K562 (cell line): ENCODE measurements around the gene IFI6. TPM values are rescaled to one million over a fixed set of nuclear protein-coding genes. Genes with fewer than 3 reads are reported as not detected.

Experiments
- EP400 ChIP-seq: fragments of 450-650 bp; IDR thresholded peaks from 2 replicates; pipeline ENCODE4 v1.6.1; 2017; ENCODE audit warnings: antibody characterized with exemption, mild to moderate bottlenecking, moderate library complexity
- FOXA1 ChIP-seq: fragments of 450-650 bp; IDR thresholded peaks from 2 replicates; pipeline ENCODE4 v1.6.1; 2016; ENCODE audit warnings: mild to moderate bottlenecking, borderline replicate concordance
- GTF2A2 ChIP-seq: IDR thresholded peaks from 2 replicates; pipeline ENCODE4 v1.6.1; 2016; ENCODE audit warnings: mild to moderate bottlenecking, missing genetic modification characterization, missing compliant biosample characterization
- POU5F1 ChIP-seq: fragments of 150-350 bp; IDR thresholded peaks from 2 replicates; pipeline ENCODE4 v1.6.1; 2014; ENCODE audit warnings: borderline replicate concordance, low read length, low read depth, mild to moderate bottlenecking; ENCODE audit not compliant: partially characterized antibody
- RHOXF2B ChIP-seq: fragments of 250-450 bp; sonication (Bioruptor Pico); conservative IDR thresholded peaks from 2 replicates; pipeline ENCODE4 v1.5.1; 2021
- SMARCA4 ChIP-seq: fragments of 450-650 bp; IDR thresholded peaks from 2 replicates; pipeline ENCODE4 v1.6.1; 2016
- SRSF7 ChIP-seq: fragments of 200-400 bp; formaldehyde crosslinking; optimal IDR thresholded peaks from 2 replicates; pipeline ENCODE3; 2017; ENCODE audit warnings: mild to moderate bottlenecking, low read depth, low read length
- TCF3 ChIP-seq: sonication (generic); formaldehyde crosslinking; IDR thresholded peaks from 2 replicates; pipeline ENCODE4 v1.4.0; 2020; ENCODE audit warnings: mild to moderate bottlenecking, missing genetic modification reagents
- TGIF2 ChIP-seq: sonication (generic); formaldehyde crosslinking; IDR thresholded peaks from 2 replicates; pipeline ENCODE4 v1.8.1; 2022; ENCODE audit warnings: mild to moderate bottlenecking, missing genetic modification reagents, moderate library complexity
- TRIM28 ChIP-seq: fragments of 450-650 bp; IDR thresholded peaks from 2 replicates; pipeline ENCODE4 v1.6.1; 2017
- ZFP1 ChIP-seq: fragments of 450-650 bp; formaldehyde crosslinking; IDR thresholded peaks from 2 replicates; pipeline ENCODE4 v1.4.0; 2020; ENCODE audit warnings: mild to moderate bottlenecking, mixed read lengths
- polyA plus RNA-seq, 8 experiments: library from polyadenylated mRNA; depleted of rRNA in 4 of 8; stranded (reverse) in 5 of 8; unstranded in 3 of 8; fragments of >200 nt; fragmentation: Nextera tagmentation in 2 of 8; fragmentation: Illumina TruSeq in 1 of 8; extraction: Ambion mirVana in 2 of 8; extraction: Trizol in 1 of 8; gene quantifications; 2 replicates each; pipeline versions ENCODE4 v1.2.1 to v1.2.3, GENCODE V29; 2011 to 2014; ENCODE audit warnings: inconsistent platforms in 1 of 8, missing spikeins in 1 of 8
- total RNA-seq, 7 experiments: library from RNA; depleted of rRNA in 6 of 7; stranded (reverse); fragments of >200 nt in 6 of 7; fragmentation: Illumina TruSeq in 2 of 7; extraction: Trizol in 2 of 7; gene quantifications; 2 replicates each; pipeline versions ENCODE4 v1.2.1 to v1.2.3, GENCODE V29; 2011 to 2021; ENCODE audit warnings: low replicate concordance in 1 of 7
- TF ChIP-seq, protein P1 (sequence below): sonication (generic); formaldehyde crosslinking; IDR thresholded peaks from 2 replicates; pipeline ENCODE4 v1.8.1; 2023; ENCODE audit warnings: missing genetic modification reagents, mild to moderate bottlenecking, borderline replicate concordance
- TF ChIP-seq, protein P2 (sequence below): fragments of 250-450 bp; sonication (Bioruptor Pico); IDR thresholded peaks from 2 replicates; pipeline ENCODE4 v1.4.0; 2020; ENCODE audit warnings: mild to moderate bottlenecking, moderate library complexity
- TF ChIP-seq, protein P3 (sequence below): sonication (generic); formaldehyde crosslinking; IDR thresholded peaks from 2 replicates; pipeline ENCODE4 v1.4.0; 2020; ENCODE audit warnings: mild to moderate bottlenecking, missing genetic modification reagents
- TF ChIP-seq, protein P4 (sequence below): fragments of 250-450 bp; sonication (Bioruptor Pico); IDR thresholded peaks from 2 replicates; pipeline ENCODE4 v1.4.0; 2020
- TF ChIP-seq, protein P5 (sequence below): sonication (generic); formaldehyde crosslinking; IDR thresholded peaks from 2 replicates; pipeline ENCODE4 v1.9.0; 2022; ENCODE audit warnings: mild to moderate bottlenecking, missing genetic modification reagents
- TF ChIP-seq, protein P6 (sequence below), 2 experiments: fragments of 200-800 bp in 1 of 2; sonication (Bioruptor generic) in 1 of 2; sonication (generic) in 1 of 2; formaldehyde crosslinking in 1 of 2; IDR thresholded peaks in 1 of 2; conservative IDR thresholded peaks in 1 of 2; 2 replicates each; pipeline versions ENCODE4 v1.5.0 to v1.6.1; 2016 to 2020; ENCODE audit warnings: missing compliant biosample characterization in 1 of 2, missing genetic modification characterization in 1 of 2, missing genetic modification reagents in 1 of 2

Gene IFI6
- total and polyA plus RNA-seq, 9 of the 15 experiments (the other 6 are each of a cell fraction or from before 2014, with no cell fraction given) = 0.17 to 4.5 (median 2.2) TPM

DNA sequence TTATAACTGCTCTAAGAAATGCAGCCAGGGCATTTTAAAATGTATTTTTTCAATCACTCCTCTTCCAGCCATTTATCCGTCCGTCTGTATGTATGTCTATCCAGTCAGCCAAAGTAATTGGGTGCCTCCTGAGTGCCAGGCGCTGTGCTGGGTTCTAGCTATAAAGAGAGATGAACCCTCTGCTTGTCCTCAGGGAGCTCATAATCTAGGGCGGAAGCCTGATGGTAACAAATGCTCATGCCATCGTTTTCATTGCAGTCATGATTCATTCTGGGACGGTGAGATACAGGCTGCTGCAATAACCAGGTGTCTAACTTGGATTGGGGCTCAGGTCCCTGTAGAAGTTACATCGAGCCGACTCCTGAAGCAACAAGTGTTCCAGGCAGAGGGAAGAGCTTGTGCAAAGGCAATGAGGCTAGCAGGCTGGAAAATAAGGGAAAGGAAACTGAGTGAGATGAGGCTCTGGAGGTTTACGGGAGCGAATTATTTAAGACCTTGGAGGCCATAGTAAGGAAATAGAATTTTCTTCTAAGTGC lies 11.6 kb downstream of the IFI6 start (continued):
- TF ChIP-seq, protein P1, sequence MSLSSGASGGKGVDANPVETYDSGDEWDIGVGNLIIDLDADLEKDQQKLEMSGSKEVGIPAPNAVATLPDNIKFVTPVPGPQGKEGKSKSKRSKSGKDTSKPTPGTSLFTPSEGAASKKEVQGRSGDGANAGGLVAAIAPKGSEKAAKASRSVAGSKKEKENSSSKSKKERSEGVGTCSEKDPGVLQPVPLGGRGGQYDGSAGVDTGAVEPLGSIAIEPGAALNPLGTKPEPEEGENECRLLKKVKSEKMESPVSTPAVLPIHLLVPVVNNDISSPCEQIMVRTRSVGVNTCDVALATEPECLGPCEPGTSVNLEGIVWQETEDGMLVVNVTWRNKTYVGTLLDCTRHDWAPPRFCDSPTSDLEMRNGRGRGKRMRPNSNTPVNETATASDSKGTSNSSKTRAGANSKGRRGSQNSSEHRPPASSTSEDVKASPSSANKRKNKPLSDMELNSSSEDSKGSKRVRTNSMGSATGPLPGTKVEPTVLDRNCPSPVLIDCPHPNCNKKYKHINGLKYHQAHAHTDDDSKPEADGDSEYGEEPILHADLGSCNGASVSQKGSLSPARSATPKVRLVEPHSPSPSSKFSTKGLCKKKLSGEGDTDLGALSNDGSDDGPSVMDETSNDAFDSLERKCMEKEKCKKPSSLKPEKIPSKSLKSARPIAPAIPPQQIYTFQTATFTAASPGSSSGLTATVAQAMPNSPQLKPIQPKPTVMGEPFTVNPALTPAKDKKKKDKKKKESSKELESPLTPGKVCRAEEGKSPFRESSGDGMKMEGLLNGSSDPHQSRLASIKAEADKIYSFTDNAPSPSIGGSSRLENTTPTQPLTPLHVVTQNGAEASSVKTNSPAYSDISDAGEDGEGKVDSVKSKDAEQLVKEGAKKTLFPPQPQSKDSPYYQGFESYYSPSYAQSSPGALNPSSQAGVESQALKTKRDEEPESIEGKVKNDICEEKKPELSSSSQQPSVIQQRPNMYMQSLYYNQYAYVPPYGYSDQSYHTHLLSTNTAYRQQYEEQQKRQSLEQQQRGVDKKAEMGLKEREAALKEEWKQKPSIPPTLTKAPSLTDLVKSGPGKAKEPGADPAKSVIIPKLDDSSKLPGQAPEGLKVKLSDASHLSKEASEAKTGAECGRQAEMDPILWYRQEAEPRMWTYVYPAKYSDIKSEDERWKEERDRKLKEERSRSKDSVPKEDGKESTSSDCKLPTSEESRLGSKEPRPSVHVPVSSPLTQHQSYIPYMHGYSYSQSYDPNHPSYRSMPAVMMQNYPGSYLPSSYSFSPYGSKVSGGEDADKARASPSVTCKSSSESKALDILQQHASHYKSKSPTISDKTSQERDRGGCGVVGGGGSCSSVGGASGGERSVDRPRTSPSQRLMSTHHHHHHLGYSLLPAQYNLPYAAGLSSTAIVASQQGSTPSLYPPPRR (CRISPR knock-in tag) = no peak
- TF ChIP-seq, protein P2, sequence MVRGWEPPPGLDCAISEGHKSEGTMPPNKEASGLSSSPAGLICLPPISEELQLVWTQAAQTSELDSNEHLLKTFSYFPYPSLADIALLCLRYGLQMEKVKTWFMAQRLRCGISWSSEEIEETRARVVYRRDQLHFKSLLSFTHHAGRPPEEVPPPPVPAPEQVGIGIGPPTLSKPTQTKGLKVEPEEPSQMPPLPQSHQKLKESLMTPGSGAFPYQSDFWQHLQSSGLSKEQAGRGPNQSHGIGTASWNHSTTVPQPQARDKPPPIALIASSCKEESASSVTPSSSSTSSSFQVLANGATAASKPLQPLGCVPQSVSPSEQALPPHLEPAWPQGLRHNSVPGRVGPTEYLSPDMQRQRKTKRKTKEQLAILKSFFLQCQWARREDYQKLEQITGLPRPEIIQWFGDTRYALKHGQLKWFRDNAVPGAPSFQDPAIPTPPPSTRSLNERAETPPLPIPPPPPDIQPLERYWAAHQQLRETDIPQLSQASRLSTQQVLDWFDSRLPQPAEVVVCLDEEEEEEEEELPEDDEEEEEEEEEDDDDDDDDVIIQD = no peak
- TF ChIP-seq, protein P3, sequence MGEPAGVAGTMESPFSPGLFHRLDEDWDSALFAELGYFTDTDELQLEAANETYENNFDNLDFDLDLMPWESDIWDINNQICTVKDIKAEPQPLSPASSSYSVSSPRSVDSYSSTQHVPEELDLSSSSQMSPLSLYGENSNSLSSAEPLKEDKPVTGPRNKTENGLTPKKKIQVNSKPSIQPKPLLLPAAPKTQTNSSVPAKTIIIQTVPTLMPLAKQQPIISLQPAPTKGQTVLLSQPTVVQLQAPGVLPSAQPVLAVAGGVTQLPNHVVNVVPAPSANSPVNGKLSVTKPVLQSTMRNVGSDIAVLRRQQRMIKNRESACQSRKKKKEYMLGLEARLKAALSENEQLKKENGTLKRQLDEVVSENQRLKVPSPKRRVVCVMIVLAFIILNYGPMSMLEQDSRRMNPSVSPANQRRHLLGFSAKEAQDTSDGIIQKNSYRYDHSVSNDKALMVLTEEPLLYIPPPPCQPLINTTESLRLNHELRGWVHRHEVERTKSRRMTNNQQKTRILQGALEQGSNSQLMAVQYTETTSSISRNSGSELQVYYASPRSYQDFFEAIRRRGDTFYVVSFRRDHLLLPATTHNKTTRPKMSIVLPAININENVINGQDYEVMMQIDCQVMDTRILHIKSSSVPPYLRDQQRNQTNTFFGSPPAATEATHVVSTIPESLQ (CRISPR knock-in tag) = no peak
- TF ChIP-seq, protein P4, sequence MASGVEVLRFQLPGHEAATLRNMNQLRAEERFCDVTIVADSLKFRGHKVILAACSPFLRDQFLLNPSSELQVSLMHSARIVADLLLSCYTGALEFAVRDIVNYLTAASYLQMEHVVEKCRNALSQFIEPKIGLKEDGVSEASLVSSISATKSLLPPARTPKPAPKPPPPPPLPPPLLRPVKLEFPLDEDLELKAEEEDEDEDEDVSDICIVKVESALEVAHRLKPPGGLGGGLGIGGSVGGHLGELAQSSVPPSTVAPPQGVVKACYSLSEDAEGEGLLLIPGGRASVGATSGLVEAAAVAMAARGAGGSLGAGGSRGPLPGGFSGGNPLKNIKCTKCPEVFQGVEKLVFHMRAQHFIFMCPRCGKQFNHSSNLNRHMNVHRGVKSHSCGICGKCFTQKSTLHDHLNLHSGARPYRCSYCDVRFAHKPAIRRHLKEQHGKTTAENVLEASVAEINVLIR (CRISPR knock-in tag) = no peak
- TF ChIP-seq TCF3 (CRISPR knock-in tag) (no peak), SRSF7 (no peak), SMARCA4 (0 out of 2 replicates have a peak, but pooled peaks have one; percentile 21), RHOXF2B (CRISPR knock-in tag) (no peak), POU5F1 (no peak), TRIM28 (peak; percentile 60; the same call in 1 of the 2 replicates), EP400 (no peak), ZFP1 (CRISPR knock-in tag) (no peak), TGIF2 (CRISPR knock-in tag) (no peak), FOXA1 (no peak), GTF2A2 (tag) (no peak)
- TF ChIP-seq, protein P5, sequence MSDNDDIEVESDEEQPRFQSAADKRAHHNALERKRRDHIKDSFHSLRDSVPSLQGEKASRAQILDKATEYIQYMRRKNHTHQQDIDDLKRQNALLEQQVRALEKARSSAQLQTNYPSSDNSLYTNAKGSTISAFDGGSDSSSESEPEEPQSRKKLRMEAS (CRISPR knock-in tag) = no peak
- TF ChIP-seq, protein P6, sequence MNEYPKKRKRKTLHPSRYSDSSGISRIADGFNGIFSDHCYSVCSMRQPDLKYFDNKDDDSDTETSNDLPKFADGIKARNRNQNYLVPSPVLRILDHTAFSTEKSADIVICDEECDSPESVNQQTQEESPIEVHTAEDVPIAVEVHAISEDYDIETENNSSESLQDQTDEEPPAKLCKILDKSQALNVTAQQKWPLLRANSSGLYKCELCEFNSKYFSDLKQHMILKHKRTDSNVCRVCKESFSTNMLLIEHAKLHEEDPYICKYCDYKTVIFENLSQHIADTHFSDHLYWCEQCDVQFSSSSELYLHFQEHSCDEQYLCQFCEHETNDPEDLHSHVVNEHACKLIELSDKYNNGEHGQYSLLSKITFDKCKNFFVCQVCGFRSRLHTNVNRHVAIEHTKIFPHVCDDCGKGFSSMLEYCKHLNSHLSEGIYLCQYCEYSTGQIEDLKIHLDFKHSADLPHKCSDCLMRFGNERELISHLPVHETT (CRISPR knock-in tag; conservative IDR thresholded peaks at IDR 0.05 in 1 of 2, IDR thresholded peaks at IDR 0.05 in 1 of 2) = no peak
